Melanocyte of skin (primary cell): Measurements from ENCODE around the gene B3GAT3. TPM values are rescaled to one million over a fixed set of nuclear protein-coding genes. Genes with fewer than 3 reads are reported as not detected.

Experiments used
- small RNA-seq, 2 donors: library from RNA; depleted of rRNA; stranded (forward); fragments of <200 nt; gene quantifications; one replicate each; pipeline ENCODE3, GENCODE V24; 2012
- total RNA-seq, 2 donors: library from RNA; depleted of rRNA; stranded (reverse); fragments of >200 nt; gene quantifications; 2 replicates each; pipeline ENCODE4 v1.2.3, GENCODE V29; 2012

The B3GAT3 gene
- 10 to 100 TPM; 50.3 to 51.3 TPM for total RNA-seq

GRCh38 chr11:62621567-62622470, at the start of gene B3GAT3:
Gene B3GAT3 (minus strand): TSS chr11:62621986. CDS start chr11:62621947, 39 bp downstream.

GRCh38 chr11:62665075-62665598, 43.4 kb upstream of the B3GAT3 start, which contains the start of the genes C11orf98 and CSKMT:
Gene C11orf98 (minus strand): TSS chr11:62665210. CDS start chr11:62665169, 41 bp downstream.
Gene CSKMT (plus strand): TSS chr11:62665312. CDS start chr11:62665880, 568 bp downstream.

GRCh38 chr11:62645946-62646824, 24.4 kb upstream of the B3GAT3 start, which contains the start of gene GANAB:
Gene GANAB (minus strand): TSS chr11:62646613. CDS start chr11:62646599, 14 bp downstream.

GRCh38 chr11:62612366-62613290, 9.2 kb downstream of the B3GAT3 start, which contains the start of the genes EML3 and ROM1:
Gene EML3 (minus strand): TSS chr11:62612775. CDS start chr11:62612457, 318 bp downstream.
Gene ROM1 (plus strand): TSS chr11:62613257. CDS start chr11:62613282, 25 bp downstream.

GRCh38 chr11:62601372-62602140, 20.2 kb downstream of the B3GAT3 start, which contains the start of gene MTA2:
Gene MTA2 (minus strand): TSS chr11:62601865. CDS start chr11:62601450, 415 bp downstream.

GRCh38 chr11:62591448-62592145, 30.2 kb downstream of the B3GAT3 start, which contains the start of gene TUT1:
Gene TUT1 (minus strand): TSS chr11:62591523. CDS start chr11:62591485, 38 bp downstream.

GRCh38 chr11:62573592-62574362, 48.0 kb downstream of the B3GAT3 start, which contains the start of gene EEF1G:
Gene EEF1G (minus strand): TSS chr11:62573891. CDS start chr11:62573842, 49 bp downstream.

Small RNA genes within 50 kb of the gene (small RNA-seq; reads per million reads assigned to genes)
- gene AP001458.1 (0 reads per million in 2 donors), gene MIR6747 (0.41 to 0.56 reads per million in 2 donors), gene SNORA57 (0 reads per million in 2 donors)

Other genes with a start within 250 kb of the B3GAT3 start
- gene SCGB1A1, start 203.0 kb downstream of the B3GAT3 start, total RNA-seq, result not detected
- 100 to 1,000 TPM; 261 to 266 TPM for gene AHNAK, start 75.2 kb downstream of the B3GAT3 start, total RNA-seq
- 100 to 1,000 TPM; 357 to 708 TPM for gene EEF1G, start 48.1 kb downstream of the B3GAT3 start, total RNA-seq
- gene TUT1, start 30.5 kb downstream of the B3GAT3 start, total RNA-seq, result 1 to 10 TPM; 6.5 to 7.0 TPM
- gene MTA2, start 20.1 kb downstream of the B3GAT3 start, total RNA-seq, result 100 to 1,000 TPM; 102 to 164 TPM
- 10 to 100 TPM; 15.3 to 19.3 TPM for gene EML3, start 9.2 kb downstream of the B3GAT3 start, total RNA-seq
- gene ROM1, start 8.7 kb downstream of the B3GAT3 start, total RNA-seq, result 1 to 10 TPM in 1 of 2 donors, under 1 TPM in 1; 1.00 to 1.0 TPM
- 100 to 1,000 TPM; 140 to 155 TPM for gene GANAB, start 24.6 kb upstream of the B3GAT3 start, total RNA-seq
- gene INTS5, start 31.3 kb upstream of the B3GAT3 start, total RNA-seq, result 10 to 100 TPM; 26.2 to 28.0 TPM
- gene C11orf98, start 43.2 kb upstream of the B3GAT3 start, total RNA-seq, result 10 to 100 TPM; 26.5 to 36.0 TPM
- gene CSKMT, start 43.3 kb upstream of the B3GAT3 start, total RNA-seq, result 1 to 10 TPM; 6.7 to 7.6 TPM
- 1 to 10 TPM; 5.9 to 7.3 TPM for gene UQCC3, start 49.7 kb upstream of the B3GAT3 start, total RNA-seq
- 1 to 10 TPM; 4.3 to 5.5 TPM for gene LBHD1, start 50.3 kb upstream of the B3GAT3 start, total RNA-seq
- 10 to 100 TPM; 59.2 to 83.9 TPM for gene UBXN1, start 57.1 kb upstream of the B3GAT3 start, total RNA-seq
- gene LRRN4CL, start 67.5 kb upstream of the B3GAT3 start, total RNA-seq, result 1 to 10 TPM; 1.0 to 1.3 TPM
- gene BSCL2, start 85.4 kb upstream of the B3GAT3 start, total RNA-seq, result 10 to 100 TPM; 70.3 to 71.9 TPM
- not detected for gene GNG3, start 85.7 kb upstream of the B3GAT3 start, total RNA-seq
- 10 to 100 TPM in 1 of 2 donors, 1 to 10 TPM in 1; 5.7 to 10.3 TPM for gene HNRNPUL2, start 105.5 kb upstream of the B3GAT3 start, total RNA-seq
- gene TTC9C, start 106.5 kb upstream of the B3GAT3 start, total RNA-seq, result 10 to 100 TPM; 27.2 to 33.6 TPM
- gene ZBTB3, start 132.2 kb upstream of the B3GAT3 start, total RNA-seq, result 10 to 100 TPM in 1 of 2 donors, 1 to 10 TPM in 1; 6.3 to 14.5 TPM
- gene POLR2G, start 139.6 kb upstream of the B3GAT3 start, total RNA-seq, result 10 to 100 TPM; 37.9 to 72.9 TPM
- 10 to 100 TPM; 28.0 to 31.0 TPM for gene TAF6L, start 149.4 kb upstream of the B3GAT3 start, total RNA-seq
- 10 to 100 TPM; 50.3 to 60.6 TPM for gene TMEM179B, start 165.4 kb upstream of the B3GAT3 start, total RNA-seq
- 10 to 100 TPM; 14.5 to 23.0 TPM for gene TMEM223, start 170.0 kb upstream of the B3GAT3 start, total RNA-seq
- gene NXF1, start 183.5 kb upstream of the B3GAT3 start, total RNA-seq, result 10 to 100 TPM; 31.7 to 32.0 TPM
- 10 to 100 TPM; 22.0 to 26.5 TPM for gene STX5, start 210.1 kb upstream of the B3GAT3 start, total RNA-seq
- not detected for gene TEX54, start 210.9 kb upstream of the B3GAT3 start, total RNA-seq
- gene WDR74, start 217.6 kb upstream of the B3GAT3 start, total RNA-seq, result 10 to 100 TPM; 33.7 to 87.9 TPM